Endothelial cell of umbilical vein (primary cell): ENCODE results near the gene SSMEM1. TPM values are rescaled to one million over a fixed set of nuclear protein-coding genes. Genes with fewer than 3 reads are reported as not detected.

Source experiments
- BruUV-seq: library from RNA; stranded (reverse); fragments of 400-500 nt; replicated peaks from 2 replicates; lab custom pipeline; 2021; lab: Mats Ljungman, UMichigan
- CTCF ChIA-PET: fragments of 300-600, 350-600 bp; sonication (Branson Sonifier 250); formaldehyde crosslinking; loops from one replicate; lab custom pipeline; 2021; ENCODE audit warnings: antibody characterized with exemption, inconsistent platforms; lab: Charles Lee
- POLR2A ChIA-PET: fragments of 300-600, 350-600 bp; sonication (Branson Sonifier 250); formaldehyde crosslinking; loops from one replicate; lab custom pipeline; 2021; ENCODE audit warnings: antibody characterized with exemption, inconsistent platforms; lab: Charles Lee
- DNase-seq: peaks from one replicate; pipeline ENCODE4 v3.0.0-alpha.2; 2011; ENCODE audit warnings: low read depth, low spot score
- FAIRE-seq: peaks from 2 replicates; lab custom pipeline; 2011; peaks lifted over from hg19 to GRCh38; lab: Jason Lieb, UNC
- H2AFZ ChIP-seq: 2 replicates; pipeline ENCODE4 v1.6.0; 2012; ENCODE audit warnings: low read depth, low read length, control low read depth, inconsistent platforms
- H3K27ac ChIP-seq: 2 replicates; pipeline ENCODE4 v1.5.1; 2011; ENCODE audit warnings: low read depth, mild to moderate bottlenecking, control low read depth, low read length, moderate library complexity; ENCODE audit not compliant: insufficient read depth
- H3K27me3 ChIP-seq, 2 experiments: 2 replicates each; pipeline versions ENCODE4 v1.6.0 to v1.6.1; 2011; ENCODE audit warnings: low read length in 2 of 2, mixed read lengths in 1 of 2; ENCODE audit not compliant: control insufficient read depth in 2 of 2, insufficient read depth in 2 of 2
- H3K36me3 ChIP-seq, 2 experiments: 2 replicates in 1 of 2; 3 replicates in 1 of 2; pipeline ENCODE4 v1.5.1; 2011; ENCODE audit warnings: low read length in 2 of 2, mild to moderate bottlenecking in 1 of 2, moderate library complexity in 1 of 2; ENCODE audit not compliant: control insufficient read depth in 2 of 2, insufficient read depth in 2 of 2; ENCODE audit errors: extremely low read depth in 1 of 2
- H3K4me1 ChIP-seq: 3 replicates; pipeline ENCODE4 v1.5.1; 2011; ENCODE audit warnings: mild to moderate bottlenecking, low read length; ENCODE audit not compliant: control insufficient read depth, insufficient read depth; ENCODE audit errors: extremely low read depth
- H3K4me2 ChIP-seq: 2 replicates; pipeline ENCODE4 v1.6.1; 2011; ENCODE audit warnings: low read length, control low read depth, mixed read lengths; ENCODE audit not compliant: insufficient read depth
- H3K4me3 ChIP-seq, 3 experiments: fragments of 200-600 bp in 1 of 3; sonication (generic), shearing (Covaris generic) in 1 of 3; replicated peaks in 1 of 3; 2 replicates each; pipeline ENCODE4 v1.5.1; 2011 to 2016; ENCODE audit warnings: control low read depth in 3 of 3, low read length in 3 of 3, mild to moderate bottlenecking in 2 of 3, inconsistent platforms in 1 of 3, low read depth in 1 of 3, moderate library complexity in 1 of 3; ENCODE audit not compliant: insufficient read depth in 1 of 3
- H3K79me2 ChIP-seq: 2 replicates; pipeline ENCODE4 v1.6.0; 2012; ENCODE audit warnings: low read length, inconsistent platforms; ENCODE audit not compliant: control insufficient read depth, insufficient read depth
- H3K9ac ChIP-seq: replicated peaks from 2 replicates; pipeline ENCODE3; 2011; ENCODE audit warnings: low read length, control low read depth; ENCODE audit not compliant: insufficient read depth; ENCODE audit errors: extremely low read depth
- H3K9me1 ChIP-seq: replicated peaks from 3 replicates; pipeline ENCODE4 v1.6.0; 2011; ENCODE audit warnings: mild to moderate bottlenecking, low read length; ENCODE audit not compliant: control insufficient read depth, insufficient read depth; ENCODE audit errors: extremely low read depth
- H3K9me3 ChIP-seq: replicated peaks from 2 replicates; pipeline ENCODE4 v1.5.1; 2012; ENCODE audit warnings: low read length, inconsistent platforms; ENCODE audit not compliant: control insufficient read depth, insufficient read depth
- H4K20me1 ChIP-seq: replicated peaks from 2 replicates; pipeline ENCODE3; 2011; ENCODE audit warnings: mild to moderate bottlenecking, low read length; ENCODE audit not compliant: control insufficient read depth, insufficient read depth; ENCODE audit errors: extremely low read depth
- EZH2 ChIP-seq: IDR thresholded peaks from 2 replicates; pipeline ENCODE4 v1.6.1; 2012; ENCODE audit warnings: borderline replicate concordance, low read depth, mild to moderate bottlenecking, moderate library complexity, low read length, inconsistent platforms; ENCODE audit not compliant: severe bottlenecking
- GATA2 ChIP-seq: IDR thresholded peaks from 2 replicates; pipeline ENCODE4 v1.7.0; 2011; ENCODE audit warnings: low read depth, mild to moderate bottlenecking, moderate library complexity, mixed read lengths, low read length; ENCODE audit not compliant: insufficient read length, insufficient read depth
- JUN ChIP-seq: IDR thresholded peaks from 2 replicates; pipeline ENCODE4 v1.6.1; 2011; ENCODE audit warnings: borderline replicate concordance, low read depth; ENCODE audit not compliant: insufficient read length, insufficient read depth
- MYC ChIP-seq: IDR thresholded peaks from one replicate; pipeline ENCODE4 v1.6.1; 2011; ENCODE audit warnings: mild to moderate bottlenecking, low read depth, low read length
- POLR2A ChIP-seq: IDR thresholded peaks from 2 replicates; pipeline ENCODE4 v1.6.1; 2012; ENCODE audit warnings: low read depth, mild to moderate bottlenecking, control low read depth, low read length
- dilution Hi-C: fragments of 300-500 bp; cut with MboI; formaldehyde crosslinking; loops from one replicate; pipeline ENCODE4 v1.15.0; 2019; ENCODE audit warnings: low sequenced_read_pairs; ENCODE audit not compliant: extremely low pct_ligation_motif_present
- intact Hi-C: fragments of 100-400 bp; cut with micrococcal nuclease; formaldehyde crosslinking; loops from one replicate; pipeline ENCODE4 v1.10.0; 2022
- polyA plus RNA-seq, 4 experiments: library from polyadenylated mRNA; depleted of rRNA in 3 of 4; stranded (reverse) in 3 of 4; unstranded in 1 of 4; fragments of >200 nt; gene quantifications; 2 replicates each; pipeline versions ENCODE4 v1.2.1 to v1.2.3, GENCODE V29; 2011 to 2012; ENCODE audit warnings: missing spikeins in 1 of 4
- total RNA-seq: library from RNA; stranded (reverse); gene quantifications from 2 replicates; pipeline ENCODE4 v1.2.3, GENCODE V29; 2021
- TF ChIP-seq, protein P1 (sequence below): IDR thresholded peaks from 2 replicates; pipeline ENCODE4 v1.6.1; 2011; ENCODE audit not compliant: insufficient read depth, insufficient read length
- TF ChIP-seq, protein P2 (sequence below), 2 donors: IDR thresholded peaks; 1 replicate in 1 of 2; 2 replicates in 1 of 2; pipeline ENCODE4 v1.5.1; 2011; ENCODE audit warnings: low read length in 2 of 2, mild to moderate bottlenecking in 2 of 2, moderate library complexity in 2 of 2, control low read depth in 1 of 2, inconsistent platforms in 1 of 2, low read depth in 1 of 2; ENCODE audit not compliant: insufficient read depth in 1 of 2; ENCODE audit errors: extremely low read depth in 1 of 2

The SSMEM1 gene
- total and polyA plus RNA-seq, 2 donors (not counting 3 experiments of a cell fraction or from before 2014, with no cell fraction given): not detected

DNA sequence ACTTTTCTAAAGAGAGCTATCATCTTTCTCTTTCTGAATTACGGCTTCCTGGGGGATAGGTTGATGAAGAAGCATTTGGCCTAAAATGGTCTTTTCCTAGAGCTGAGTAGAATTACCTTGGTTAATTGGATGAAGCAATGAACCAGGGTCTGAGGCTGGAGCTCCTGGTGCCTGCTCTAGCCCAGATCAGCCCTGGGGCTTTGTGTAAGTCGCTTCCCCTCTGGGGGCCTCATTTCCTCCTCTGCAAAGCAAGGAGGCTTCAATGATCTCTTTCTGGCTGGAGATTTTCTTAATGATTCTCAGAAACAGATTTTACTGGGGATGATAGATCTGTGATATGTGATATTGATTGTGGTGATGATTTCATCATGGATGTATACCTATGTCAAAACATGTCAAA, 55.5 kb downstream of the SSMEM1 start:
- no TSS peak for BruUV-seq
- CTCF ChIA-PET: no interaction called here
- Histone ChIP-seq H3K9ac (no peak overlapping the region), H2AFZ (no peak overlapping the region), H3K27me3 (no peaks in the 10 kb centered on the region), H3K79me2 (no peaks in the 10 kb centered on the region), H3K27ac (no peak overlapping the region), H3K4me2 (no peak overlapping the region), H3K9me3 (no peaks in the 10 kb centered on the region), H3K4me3 (no peak overlapping the region), H3K4me1 (no peaks in the 10 kb centered on the region), H3K36me3 (no peaks in the 10 kb centered on the region), H3K9me1 (no peaks in the 10 kb centered on the region), H4K20me1 (no peaks in the 10 kb centered on the region)
- intact Hi-C loops (no loop called here), dilution Hi-C loops (no loop called here)
- no peak for FAIRE-seq
- no peak for TF ChIP-seq GATA2
- no peak for TF ChIP-seq EZH2
- no peak for TF ChIP-seq POLR2A
- TF ChIP-seq, protein P1, sequence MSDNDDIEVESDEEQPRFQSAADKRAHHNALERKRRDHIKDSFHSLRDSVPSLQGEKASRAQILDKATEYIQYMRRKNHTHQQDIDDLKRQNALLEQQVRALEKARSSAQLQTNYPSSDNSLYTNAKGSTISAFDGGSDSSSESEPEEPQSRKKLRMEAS: no peak
- TF ChIP-seq MYC: no peak
- TF ChIP-seq JUN: no peak
- TF ChIP-seq, protein P2, sequence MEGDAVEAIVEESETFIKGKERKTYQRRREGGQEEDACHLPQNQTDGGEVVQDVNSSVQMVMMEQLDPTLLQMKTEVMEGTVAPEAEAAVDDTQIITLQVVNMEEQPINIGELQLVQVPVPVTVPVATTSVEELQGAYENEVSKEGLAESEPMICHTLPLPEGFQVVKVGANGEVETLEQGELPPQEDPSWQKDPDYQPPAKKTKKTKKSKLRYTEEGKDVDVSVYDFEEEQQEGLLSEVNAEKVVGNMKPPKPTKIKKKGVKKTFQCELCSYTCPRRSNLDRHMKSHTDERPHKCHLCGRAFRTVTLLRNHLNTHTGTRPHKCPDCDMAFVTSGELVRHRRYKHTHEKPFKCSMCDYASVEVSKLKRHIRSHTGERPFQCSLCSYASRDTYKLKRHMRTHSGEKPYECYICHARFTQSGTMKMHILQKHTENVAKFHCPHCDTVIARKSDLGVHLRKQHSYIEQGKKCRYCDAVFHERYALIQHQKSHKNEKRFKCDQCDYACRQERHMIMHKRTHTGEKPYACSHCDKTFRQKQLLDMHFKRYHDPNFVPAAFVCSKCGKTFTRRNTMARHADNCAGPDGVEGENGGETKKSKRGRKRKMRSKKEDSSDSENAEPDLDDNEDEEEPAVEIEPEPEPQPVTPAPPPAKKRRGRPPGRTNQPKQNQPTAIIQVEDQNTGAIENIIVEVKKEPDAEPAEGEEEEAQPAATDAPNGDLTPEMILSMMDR (IDR thresholded peaks at IDR 0.05; ENCODE audit: extremely low read depth in 1 of 2, insufficient read depth in 1 of 2, low read depth in 1 of 2, low read length in 2 of 2): no peak
- POLR2A ChIA-PET: no interaction called here
- no peak for DNase-seq

Other genes with a start within 250 kb of the SSMEM1 start
- gene ZC3HC1, start 156.5 kb upstream of the SSMEM1 start, total RNA-seq: 26.5 and 27.2 TPM in 2 replicates
- gene ZC3HC1, start 156.5 kb upstream of the SSMEM1 start, polyA plus RNA-seq: 28.9 and 31.6 TPM in 2 replicates
- gene KLHDC10, start 137.3 kb upstream of the SSMEM1 start, total RNA-seq: 28.6 and 31.3 TPM in 2 replicates
- 12.8 and 14.9 TPM in 2 replicates for gene KLHDC10, start 137.3 kb upstream of the SSMEM1 start, polyA plus RNA-seq
- gene TMEM209, start 2.5 kb upstream of the SSMEM1 start, total RNA-seq: 11.6 and 16.6 TPM in 2 replicates
- gene TMEM209, start 2.5 kb upstream of the SSMEM1 start, polyA plus RNA-seq: 12.9 and 13.0 TPM in 2 replicates
- gene CPA2, start 59.0 kb downstream of the SSMEM1 start, total RNA-seq: not detected in 2 replicates
- not detected in 2 replicates for gene CPA2, start 59.0 kb downstream of the SSMEM1 start, polyA plus RNA-seq
- not detected in 2 replicates for gene CPA4, start 85.3 kb downstream of the SSMEM1 start, total RNA-seq
- gene CPA4, start 85.3 kb downstream of the SSMEM1 start, polyA plus RNA-seq: 0.22 and 0.36 TPM in 2 replicates
- gene CPA5, start 137.0 kb downstream of the SSMEM1 start, total RNA-seq: not detected in 2 replicates
- not detected in 2 replicates for gene CPA5, start 137.0 kb downstream of the SSMEM1 start, polyA plus RNA-seq
- not detected in 2 replicates for gene CPA1, start 172.6 kb downstream of the SSMEM1 start, total RNA-seq
- gene CPA1, start 172.6 kb downstream of the SSMEM1 start, polyA plus RNA-seq: not detected in 2 replicates
- gene CEP41, start 233.2 kb downstream of the SSMEM1 start, total RNA-seq: 25.9 and 26.8 TPM in 2 replicates
- 15.5 and 19.5 TPM in 2 replicates for gene CEP41, start 233.2 kb downstream of the SSMEM1 start, polyA plus RNA-seq